Neural crest cell (in vitro differentiated cells): ENCODE results near the gene RYR2. TPM values are rescaled to one million over a fixed set of nuclear protein-coding genes. Genes with fewer than 3 reads are reported as not detected.

Experiments
- DNase-seq: peaks from one replicate; pipeline ENCODE4 v3.0.0; 2021; ENCODE audit warnings: low read depth, mixed read lengths, low spot score
- H3K27ac Mint-ChIP-seq: one replicate; pipeline ENCODE4 v1.8.0; 2021; ENCODE audit warnings: mild to moderate bottlenecking, mixed read lengths; ENCODE audit not compliant: unreplicated experiment
- H3K27me3 Mint-ChIP-seq: 2 replicates; pipeline ENCODE4 v1.8.0; 2021; ENCODE audit warnings: low read depth, mild to moderate bottlenecking, mixed read lengths
- H3K36me3 Mint-ChIP-seq: 2 replicates; pipeline ENCODE4 v1.8.0; 2021; ENCODE audit warnings: low read depth, mild to moderate bottlenecking, mixed read lengths
- H3K4me1 Mint-ChIP-seq: 2 replicates; pipeline ENCODE4 v1.8.0; 2021; ENCODE audit warnings: mixed read lengths
- H3K4me3 Mint-ChIP-seq: one replicate; pipeline ENCODE4 v1.8.0; 2021; ENCODE audit warnings: mild to moderate bottlenecking, mixed read lengths
- H3K9me3 Mint-ChIP-seq: 2 replicates; pipeline ENCODE4 v1.8.0; 2021; ENCODE audit warnings: mixed read lengths
- total RNA-seq: library from RNA; stranded (reverse); gene quantifications from 2 replicates; pipeline ENCODE4 v1.2.1, GENCODE V29; 2021
- TF ChIP-seq, protein P1 (sequence below): fragments of 200-600 bp; sonication (generic); conservative IDR thresholded peaks from 2 replicates; pipeline ENCODE4 v1.5.0; 2021; ENCODE audit warnings: antibody characterized with exemption, mild to moderate bottlenecking

RYR2 gene
- total RNA-seq, 1 donor from 2014 or later: 0.07 TPM

DNA sequence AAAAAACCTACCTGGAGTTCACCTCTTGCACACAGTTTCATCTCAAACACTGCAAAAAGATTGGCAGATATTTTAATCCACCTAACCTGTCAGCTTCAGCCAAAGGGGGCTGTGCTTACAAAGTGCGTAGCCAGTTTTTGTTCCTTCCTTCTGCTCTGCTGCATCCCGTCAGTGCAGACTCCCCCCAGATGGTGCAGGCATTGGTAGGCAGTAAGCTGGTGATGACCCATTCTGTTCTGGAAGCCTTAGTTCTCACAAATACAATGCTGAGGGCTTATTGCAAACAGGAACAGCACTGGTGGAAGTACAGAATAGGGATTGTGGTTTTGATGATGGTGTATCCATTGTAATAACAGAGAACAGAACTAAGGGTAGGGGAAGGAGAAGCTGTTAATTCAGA lies 239.5 kb downstream of the RYR2 start:
- TF ChIP-seq, protein P1, sequence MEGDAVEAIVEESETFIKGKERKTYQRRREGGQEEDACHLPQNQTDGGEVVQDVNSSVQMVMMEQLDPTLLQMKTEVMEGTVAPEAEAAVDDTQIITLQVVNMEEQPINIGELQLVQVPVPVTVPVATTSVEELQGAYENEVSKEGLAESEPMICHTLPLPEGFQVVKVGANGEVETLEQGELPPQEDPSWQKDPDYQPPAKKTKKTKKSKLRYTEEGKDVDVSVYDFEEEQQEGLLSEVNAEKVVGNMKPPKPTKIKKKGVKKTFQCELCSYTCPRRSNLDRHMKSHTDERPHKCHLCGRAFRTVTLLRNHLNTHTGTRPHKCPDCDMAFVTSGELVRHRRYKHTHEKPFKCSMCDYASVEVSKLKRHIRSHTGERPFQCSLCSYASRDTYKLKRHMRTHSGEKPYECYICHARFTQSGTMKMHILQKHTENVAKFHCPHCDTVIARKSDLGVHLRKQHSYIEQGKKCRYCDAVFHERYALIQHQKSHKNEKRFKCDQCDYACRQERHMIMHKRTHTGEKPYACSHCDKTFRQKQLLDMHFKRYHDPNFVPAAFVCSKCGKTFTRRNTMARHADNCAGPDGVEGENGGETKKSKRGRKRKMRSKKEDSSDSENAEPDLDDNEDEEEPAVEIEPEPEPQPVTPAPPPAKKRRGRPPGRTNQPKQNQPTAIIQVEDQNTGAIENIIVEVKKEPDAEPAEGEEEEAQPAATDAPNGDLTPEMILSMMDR: no peak
- DNase-seq: no peak
- no peaks in the 10 kb centered on the region for H3K9me3 Mint-ChIP-seq
- H3K36me3 Mint-ChIP-seq: no peaks in the 10 kb centered on the region
- H3K4me1 Mint-ChIP-seq: no peaks in the 10 kb centered on the region
- H3K27ac Mint-ChIP-seq: no peak overlapping the region
- no peak overlapping the region for H3K4me3 Mint-ChIP-seq
- H3K27me3 Mint-ChIP-seq: peaks cover 3% of the 10 kb centered on the region

GRCh38 chr1:237282208-237282783 lies 240.3 kb downstream of the RYR2 start:
- TF ChIP-seq, protein P1: no peak
- H3K9me3 Mint-ChIP-seq: no peaks in the 10 kb centered on the region
- H3K27ac Mint-ChIP-seq: no peak overlapping the region
- peaks cover 3% of the 10 kb centered on the region for H3K27me3 Mint-ChIP-seq
- H3K4me1 Mint-ChIP-seq: no peaks in the 10 kb centered on the region
- H3K4me3 Mint-ChIP-seq: no peak overlapping the region
- DNase-seq: no peak
- H3K36me3 Mint-ChIP-seq: no peaks in the 10 kb centered on the region

GRCh38 chr1:237287876-237288521 lies 246.0 kb downstream of the RYR2 start:
- H3K27ac Mint-ChIP-seq: no peak overlapping the region
- H3K27me3 Mint-ChIP-seq: peaks cover 6% of the 10 kb centered on the region
- no peaks in the 10 kb centered on the region for H3K36me3 Mint-ChIP-seq
- no peaks in the 10 kb centered on the region for H3K9me3 Mint-ChIP-seq
- no peaks in the 10 kb centered on the region for H3K4me1 Mint-ChIP-seq
- no peak overlapping the region for H3K4me3 Mint-ChIP-seq
- no peak for DNase-seq
- TF ChIP-seq, protein P1: no peak

DNA sequence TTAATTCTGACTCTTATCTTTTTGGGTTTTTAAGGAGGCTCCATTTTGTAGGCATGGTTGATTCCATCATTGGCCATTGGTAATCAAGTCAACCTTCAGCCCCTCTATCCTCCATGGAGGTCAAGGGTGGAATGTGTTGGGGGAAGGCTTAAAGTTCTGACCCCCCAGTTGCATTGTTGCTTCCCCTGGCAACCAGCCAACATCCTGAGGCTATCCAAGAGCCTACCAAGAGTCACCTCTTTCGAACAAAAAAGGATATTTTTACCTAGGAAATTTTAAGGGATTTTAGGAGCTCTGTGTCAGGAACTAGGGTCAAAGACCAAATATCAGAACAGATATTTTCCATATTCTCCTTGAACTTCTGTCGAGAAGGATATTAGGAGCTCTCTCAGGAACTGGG lies 251.8 kb downstream of the RYR2 start:
- Mint-ChIP-seq H3K4me1 (no peaks in the 10 kb centered on the region), H3K27ac (no peak overlapping the region), H3K36me3 (no peaks in the 10 kb centered on the region), H3K27me3 (peaks cover 6% of the 10 kb centered on the region), H3K4me3 (no peak overlapping the region), H3K9me3 (no peaks in the 10 kb centered on the region)
- DNase-seq: no peak
- TF ChIP-seq, protein P1: no peak

GRCh38 chr1:237296861-237297260 lies 254.9 kb downstream of the RYR2 start:
- no peak overlapping the region for H3K27ac Mint-ChIP-seq
- H3K4me1 Mint-ChIP-seq: no peaks in the 10 kb centered on the region
- H3K36me3 Mint-ChIP-seq: no peaks in the 10 kb centered on the region
- TF ChIP-seq, protein P1: no peak
- no peak overlapping the region for H3K4me3 Mint-ChIP-seq
- H3K9me3 Mint-ChIP-seq: no peaks in the 10 kb centered on the region
- DNase-seq: no peak
- peaks cover 3% of the 10 kb centered on the region for H3K27me3 Mint-ChIP-seq
